Kidney epithelial cell (primary cell): ENCODE results near the gene UQCRC1. TPM values are rescaled to one million over a fixed set of nuclear protein-coding genes. Genes with fewer than 3 reads are reported as not detected.

ENCODE experiments used
- DNase-seq: peaks from one replicate; pipeline ENCODE4 v3.0.0-alpha.2; 2010; ENCODE audit warnings: low read depth
- H3K27me3 ChIP-seq: 2 replicates; pipeline ENCODE4 v1.6.0; 2011; ENCODE audit warnings: low read length; ENCODE audit not compliant: control insufficient read depth, insufficient read depth
- H3K36me3 ChIP-seq: 2 replicates; pipeline ENCODE4 v1.5.1; 2011; ENCODE audit warnings: low read length; ENCODE audit not compliant: control insufficient read depth, insufficient read depth
- H3K4me3 ChIP-seq: 2 replicates; pipeline ENCODE4 v1.5.1; 2011; ENCODE audit warnings: low read depth, mild to moderate bottlenecking, control low read depth, low read length
- CTCF ChIP-seq: IDR thresholded peaks from 2 replicates; pipeline ENCODE4 v1.5.1; 2011; ENCODE audit warnings: mild to moderate bottlenecking, moderate library complexity, low read length, control low read depth, inconsistent platforms; ENCODE audit not compliant: insufficient read depth, poor library complexity, severe bottlenecking
- total RNA-seq: library from RNA; depleted of rRNA; stranded (reverse); fragments of >200 nt; gene quantifications from 2 replicates; pipeline ENCODE4 v1.2.3, GENCODE V29; 2015

UQCRC1 gene
- total RNA-seq, 1 donor from 2014 or later, result 435 TPM

- Histone ChIP-seq H3K36me3 (no peaks in the 10 kb centered on the region), H3K27me3 (no peaks in the 10 kb centered on the region), H3K4me3 (no peak overlapping the region)
- TF ChIP-seq CTCF, result no peak
- DNase-seq, result no peak
Measured at GRCh38 chr3:48644898-48645760, 35.7 kb upstream of the UQCRC1 start.

- H3K36me3 ChIP-seq, result no peaks in the 10 kb centered on the region
- no peak for TF ChIP-seq CTCF
- no peak overlapping the region for H3K4me3 ChIP-seq
- H3K27me3 ChIP-seq, result no peaks in the 10 kb centered on the region
- DNase-seq, result no peak
Measured at GRCh38 chr3:48642605-48643004, 33.2 kb upstream of the UQCRC1 start.

- no peaks in the 10 kb centered on the region for H3K36me3 ChIP-seq
- H3K4me3 ChIP-seq, result no peak overlapping the region
- H3K27me3 ChIP-seq, result no peaks in the 10 kb centered on the region
- no peak for TF ChIP-seq CTCF
- DNase-seq, result no peak
Measured at GRCh38 chr3:48641396-48641795, 31.9 kb upstream of the UQCRC1 start.

DNA sequence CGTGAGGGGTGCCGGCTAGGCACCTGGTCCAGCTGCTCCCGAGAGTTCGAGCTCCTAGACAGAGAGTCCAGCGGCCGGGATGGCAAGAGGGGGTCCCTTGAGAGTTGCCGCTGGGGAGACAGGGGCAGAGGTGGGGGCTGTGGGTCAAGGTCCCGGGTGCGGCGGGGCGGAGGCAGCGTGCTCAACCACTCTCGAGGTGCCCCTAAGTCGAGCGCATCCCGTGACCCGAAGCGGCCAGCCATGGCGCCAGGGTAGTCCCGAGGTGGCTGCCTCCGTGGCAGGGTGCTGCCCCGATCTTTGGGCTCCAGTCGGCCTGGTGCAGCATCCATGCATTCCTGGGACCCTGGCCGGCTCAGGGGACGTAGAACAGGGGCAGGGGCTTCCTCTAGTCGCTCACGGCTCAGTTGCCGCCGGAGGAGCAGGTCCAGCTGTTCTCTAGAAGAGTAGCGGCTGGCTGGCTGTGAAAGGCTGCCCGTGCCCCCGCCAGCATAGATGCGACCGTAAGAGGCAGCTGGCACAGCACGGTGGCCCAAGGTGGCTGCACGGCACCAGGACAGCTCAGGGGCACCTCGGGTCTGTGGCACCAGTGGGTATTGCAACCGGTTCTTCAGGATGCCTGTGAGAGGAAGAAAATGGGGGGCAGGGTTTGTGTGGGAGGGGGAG lies 30.6 kb upstream of the UQCRC1 start:
- TF ChIP-seq CTCF, result no peak
- Histone ChIP-seq H3K4me3 (no peak overlapping the region), H3K27me3 (no peaks in the 10 kb centered on the region), H3K36me3 (no peaks in the 10 kb centered on the region)
- DNase-seq, result no peak

DNA sequence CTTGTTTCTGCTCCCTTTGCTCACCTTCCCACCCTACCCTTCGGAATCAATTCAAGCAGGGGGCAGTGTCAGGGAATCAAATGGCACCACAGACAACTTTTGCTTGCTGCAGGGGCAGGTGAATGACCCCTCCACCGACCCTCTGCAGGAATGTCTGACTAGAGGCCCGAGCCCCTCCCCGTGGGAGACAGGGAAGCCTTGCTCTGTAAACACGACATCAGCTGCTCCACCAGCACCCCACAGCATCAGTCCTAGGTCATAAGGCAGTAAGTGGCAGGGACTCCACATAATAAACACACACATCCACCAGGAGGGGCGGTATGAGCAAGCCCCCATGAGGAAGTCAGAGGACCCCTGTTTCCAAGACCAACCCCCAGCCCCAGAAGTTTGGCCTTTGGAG lies 27.9 kb upstream of the UQCRC1 start:
- H3K27me3 ChIP-seq, result no peaks in the 10 kb centered on the region
- no peak for DNase-seq
- H3K4me3 ChIP-seq, result no peak overlapping the region
- H3K36me3 ChIP-seq, result no peaks in the 10 kb centered on the region
- TF ChIP-seq CTCF, result no peak
